Activated T-cell treated with anti-CD3 and anti-CD28 coated beads for 48 hours (primary cell): Measurements from ENCODE around the gene KIF5B.
"Not testable (repeated sequence)": the region's sequence is repeated elsewhere in the genome, so short reads cannot be mapped to it uniquely, and the experiment has no call there.

Experiments used
- DNase-seq: peaks from one replicate; pipeline ENCODE4 v3.0.0-alpha.2; 2020; ENCODE audit warnings: low read depth

Gene KIF5B

DNA sequence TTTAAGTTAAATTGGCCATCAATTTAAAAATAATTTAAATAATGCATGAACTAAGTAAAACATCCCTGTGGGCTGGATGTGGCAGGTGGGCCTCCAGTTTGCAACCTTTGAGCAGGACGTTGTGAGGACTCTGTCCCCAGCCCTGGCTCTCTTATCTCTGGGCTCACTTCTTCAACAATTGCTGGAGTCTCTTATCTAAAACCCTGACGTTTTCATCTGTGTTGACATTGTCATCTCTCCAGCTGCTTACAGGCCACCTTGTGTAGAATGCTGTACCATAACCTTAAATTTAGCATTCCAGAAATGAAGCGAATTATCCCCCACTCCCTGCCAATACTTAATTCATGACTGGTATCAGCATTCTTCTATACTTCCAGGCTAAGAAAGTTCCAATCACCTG lies 3.2 kb upstream of the KIF5B start:
- DNase-seq, result no peak

DNA sequence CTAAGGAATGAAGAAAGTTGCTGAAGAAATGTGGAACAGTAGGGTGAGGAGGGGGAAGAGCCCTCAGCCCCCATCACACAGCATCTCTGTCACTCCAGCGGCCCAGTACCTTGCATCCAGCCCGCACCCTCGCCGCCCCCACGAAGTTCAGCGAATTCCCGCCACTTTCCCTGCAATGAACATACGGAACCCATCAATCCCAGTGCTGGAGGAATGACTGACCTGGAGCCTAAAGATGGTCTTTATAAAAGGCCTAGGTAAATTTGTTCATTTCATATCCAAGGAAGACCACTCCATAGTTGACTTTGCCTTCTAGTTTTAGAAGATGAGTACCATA lies 779 bp upstream of the KIF5B start:
- no peak for DNase-seq

DNA sequence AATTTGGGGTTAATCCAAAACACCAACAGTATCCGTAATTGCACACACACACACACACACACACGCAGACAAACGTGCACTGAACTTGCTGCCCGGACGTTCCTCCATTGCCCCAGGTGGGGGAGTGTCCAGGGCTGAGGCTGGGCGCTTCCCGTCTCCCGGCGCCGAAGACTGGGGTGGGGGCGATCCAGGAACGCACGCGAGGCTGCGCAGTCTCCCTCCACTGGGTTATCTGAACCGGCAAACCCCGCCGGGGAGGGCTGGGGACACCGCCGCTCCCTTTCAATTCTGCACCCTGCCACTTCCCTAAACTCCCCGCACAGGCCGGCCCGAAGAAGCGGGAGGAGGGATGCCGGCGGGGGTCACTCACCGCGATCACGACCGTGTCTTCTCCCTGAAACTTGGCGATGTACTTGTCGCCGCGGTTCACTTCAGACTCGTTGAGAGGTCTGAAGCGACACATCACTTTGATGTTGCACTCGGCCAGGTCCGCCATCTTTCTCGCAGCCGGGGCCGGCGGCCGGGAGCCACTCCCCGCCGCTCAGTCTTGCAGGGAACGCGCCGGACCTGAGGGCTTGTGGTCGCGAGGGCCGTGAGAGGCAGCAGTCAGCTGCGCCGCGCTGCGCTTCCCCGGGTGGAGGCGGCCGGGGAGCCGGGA lies 618 bp downstream of the KIF5B start:
- DNase-seq, result peak; percentile 41

DNA sequence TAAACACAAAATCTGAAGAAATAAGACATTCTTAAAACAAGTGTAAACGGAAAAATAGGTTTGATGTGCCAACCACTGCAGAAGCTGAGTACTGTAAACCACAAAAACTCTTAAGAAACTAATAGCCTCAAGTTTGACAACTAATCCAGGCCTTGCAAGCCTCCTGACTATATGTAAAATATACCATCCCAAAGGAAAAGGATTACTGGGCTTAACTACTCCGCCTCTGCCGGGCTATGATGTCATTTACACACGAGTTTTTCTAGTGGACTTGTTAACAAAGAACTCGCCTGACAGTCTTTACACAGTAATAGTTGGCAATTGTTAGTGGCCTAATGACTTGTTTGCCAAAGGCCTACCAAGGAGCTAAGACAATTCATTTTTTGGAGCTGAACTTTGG lies 2.1 kb downstream of the KIF5B start:
- no peak for DNase-seq

DNA sequence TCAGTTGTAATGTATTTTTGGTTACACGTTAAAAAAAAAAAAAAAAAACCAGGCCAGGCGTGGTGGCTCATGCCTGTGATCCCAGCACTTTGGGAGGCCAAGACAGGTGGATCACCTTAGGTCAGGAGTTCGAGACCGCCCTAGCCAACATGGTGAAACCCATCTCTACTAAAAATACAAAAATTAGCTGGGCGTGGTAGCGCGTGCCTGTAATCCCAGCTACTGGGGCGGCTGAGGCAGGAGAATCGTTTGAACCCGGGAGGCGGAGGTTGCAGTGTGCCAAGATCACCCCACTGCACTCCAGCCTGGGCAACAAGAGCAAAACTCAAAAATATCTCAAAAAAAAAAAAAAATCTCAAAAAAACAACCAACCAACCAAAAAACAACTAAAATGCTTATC lies 2.8 kb downstream of the KIF5B start:
- DNase-seq, result not testable (repeated sequence)

DNA sequence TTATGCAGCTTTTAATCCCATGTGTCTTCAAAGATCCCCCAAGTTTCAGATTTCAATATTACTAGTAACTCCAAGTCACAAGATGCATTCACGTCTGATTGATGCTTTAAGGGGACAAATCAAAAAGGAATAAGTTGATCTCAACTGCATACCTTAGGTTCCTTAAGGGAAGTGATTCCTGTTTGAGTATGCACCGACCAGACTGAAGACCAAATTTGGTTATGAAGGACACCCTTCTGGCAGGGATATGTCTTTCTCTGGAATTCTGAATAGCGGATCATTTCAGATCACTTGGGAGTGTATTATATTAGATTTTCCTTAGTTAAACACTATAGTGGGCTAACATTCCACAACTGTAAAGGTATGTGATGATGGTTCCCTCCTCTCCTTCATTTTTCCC lies 4.3 kb downstream of the KIF5B start:
- DNase-seq, result no peak

DNA sequence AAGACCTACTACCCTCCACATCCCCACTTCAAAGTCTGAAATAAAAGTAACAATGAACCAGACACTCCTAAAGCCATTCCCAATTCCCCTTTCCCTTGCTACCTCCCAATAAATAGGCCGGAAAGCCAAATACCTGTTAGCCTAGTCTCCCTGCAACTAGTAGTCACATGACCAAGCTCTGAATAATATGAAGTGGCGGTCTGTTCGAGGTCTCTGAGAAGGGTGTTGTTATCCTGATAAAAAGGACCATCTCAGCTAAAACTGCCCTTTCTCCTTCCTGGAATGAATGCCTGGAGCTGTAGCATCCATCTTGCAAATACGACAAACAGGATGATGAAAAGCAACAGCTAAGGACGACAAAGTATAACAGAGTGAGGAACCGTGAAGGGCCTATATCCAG lies 6.0 kb downstream of the KIF5B start:
- no peak for DNase-seq

DNA sequence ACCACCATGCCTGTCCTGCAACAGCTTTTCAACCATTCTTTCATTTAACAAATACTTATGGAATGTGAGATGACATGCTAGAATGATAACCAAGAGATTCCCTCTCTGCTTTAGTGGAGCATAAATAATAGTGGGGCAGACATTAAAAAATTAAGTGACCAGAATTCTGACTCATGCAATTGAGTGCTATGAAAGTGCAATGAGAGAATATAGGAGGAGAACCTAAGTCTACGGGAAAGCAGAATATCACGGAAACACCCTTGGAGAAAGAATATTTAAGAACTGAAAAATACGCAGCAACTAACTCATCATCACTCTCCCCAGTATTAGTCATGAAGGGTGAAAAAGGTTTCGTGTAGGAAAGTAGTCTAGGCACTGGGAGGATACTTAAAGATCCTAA lies 7.1 kb downstream of the KIF5B start:
- no peak for DNase-seq

DNA sequence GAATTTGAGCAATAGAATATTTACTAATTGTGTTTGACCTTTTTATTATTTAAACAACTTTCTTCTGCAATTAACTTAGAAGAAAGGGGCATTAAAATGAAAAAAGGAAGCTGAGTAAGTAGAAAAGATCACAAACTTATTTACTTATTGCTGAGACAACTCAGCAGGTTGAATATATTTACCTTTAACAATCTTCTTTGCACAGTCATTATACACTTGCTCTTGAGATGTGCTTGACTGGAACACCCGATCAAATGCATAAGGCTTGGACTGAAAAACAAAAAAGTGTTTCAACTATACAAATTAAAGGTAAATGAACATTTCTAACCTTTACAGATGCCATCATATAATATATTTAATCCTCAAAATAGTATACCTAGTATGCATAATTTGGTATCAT lies 7.9 kb downstream of the KIF5B start:
- no peak for DNase-seq

DNA sequence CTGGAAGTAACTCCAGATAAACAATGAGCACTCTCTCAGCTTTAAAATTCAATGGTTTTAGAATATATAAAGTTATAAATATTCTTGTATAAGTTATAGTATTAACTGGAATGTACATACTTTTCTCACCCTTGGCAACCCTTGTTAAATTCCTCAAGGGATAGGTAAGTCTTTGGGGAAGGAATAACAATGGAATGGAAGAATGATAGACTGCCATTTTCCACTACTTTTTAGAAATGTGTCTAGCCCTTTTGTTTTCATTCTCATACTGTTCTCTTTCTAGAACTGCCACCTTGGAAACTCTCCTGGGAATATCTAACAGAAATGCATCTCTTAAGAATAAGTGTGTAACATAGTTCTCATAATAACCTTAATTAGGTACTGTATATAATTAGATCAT lies 8.3 kb downstream of the KIF5B start:
- no peak for DNase-seq

DNA sequence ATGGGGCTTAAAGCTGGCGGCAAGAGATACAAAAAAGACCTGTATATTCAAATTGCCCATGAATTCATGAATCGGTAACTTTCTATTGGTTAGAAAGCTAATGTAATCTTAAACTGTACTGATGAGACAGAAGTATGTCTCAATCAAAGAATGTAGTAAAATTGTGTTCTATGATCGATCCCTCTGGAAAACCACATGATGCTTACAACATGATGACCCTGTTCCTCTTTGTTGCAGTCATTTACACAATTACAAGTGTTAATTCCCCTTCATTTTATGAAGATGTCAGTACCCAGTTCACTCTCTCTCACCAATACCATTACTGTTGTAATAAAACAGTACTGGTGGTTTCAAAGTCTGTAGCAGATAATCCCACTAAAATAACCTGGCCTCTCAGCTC lies 10.1 kb downstream of the KIF5B start:
- DNase-seq, result no peak

DNA sequence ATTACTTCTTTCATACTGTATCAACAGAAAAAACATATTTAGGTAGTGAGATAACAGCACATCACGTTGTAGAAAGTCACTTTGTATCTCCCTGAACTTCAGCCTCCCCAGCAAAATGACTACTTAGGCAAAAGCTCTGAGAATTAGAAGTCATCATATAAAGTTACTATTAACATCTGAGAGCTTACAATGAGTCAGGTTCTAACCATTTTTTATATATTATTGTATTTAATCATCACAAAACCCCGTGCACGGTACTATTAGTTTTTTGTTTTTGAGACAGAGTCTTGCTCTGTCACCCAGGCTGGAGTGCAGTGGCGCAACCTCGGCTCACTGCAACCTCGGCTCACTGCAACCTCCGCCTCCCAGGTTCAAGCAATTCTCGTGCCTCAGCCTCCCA lies 13.5 kb downstream of the KIF5B start:
- DNase-seq, result not testable (repeated sequence)

DNA sequence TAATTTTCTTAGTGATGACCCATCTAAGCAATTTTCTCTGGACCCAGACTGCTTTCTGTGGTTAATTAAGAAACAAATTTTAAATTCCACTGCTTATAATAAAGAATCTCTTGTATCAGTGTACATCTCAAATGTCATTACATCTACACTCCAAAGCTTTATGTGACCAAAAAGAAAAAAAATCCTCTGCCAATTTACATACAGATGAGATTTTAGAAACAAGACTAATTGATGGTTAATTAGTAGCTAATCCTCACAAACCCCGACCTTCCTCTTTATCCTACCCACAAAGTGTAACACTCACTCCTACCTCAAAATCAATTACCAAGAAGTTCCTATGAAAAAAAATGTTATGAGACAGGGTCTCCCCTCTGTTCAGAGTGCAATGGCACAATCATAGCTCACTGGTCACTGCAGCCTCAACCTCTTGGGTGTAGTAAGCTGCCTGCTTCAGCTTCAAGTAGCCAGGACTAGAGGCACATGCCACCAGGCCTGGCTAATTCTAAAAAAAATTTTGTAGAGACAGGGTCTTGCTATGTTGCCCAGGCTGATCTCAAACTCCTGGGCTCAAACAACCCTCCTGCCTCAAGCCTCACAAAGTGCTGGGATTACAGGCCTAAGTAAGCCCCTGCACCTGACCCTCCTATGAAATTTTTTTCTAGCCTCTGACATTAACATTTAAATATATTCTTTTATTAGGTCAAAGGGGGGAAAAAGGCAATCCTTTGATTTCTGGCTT lies 14.8 kb downstream of the KIF5B start:
- DNase-seq, result no peak

DNA sequence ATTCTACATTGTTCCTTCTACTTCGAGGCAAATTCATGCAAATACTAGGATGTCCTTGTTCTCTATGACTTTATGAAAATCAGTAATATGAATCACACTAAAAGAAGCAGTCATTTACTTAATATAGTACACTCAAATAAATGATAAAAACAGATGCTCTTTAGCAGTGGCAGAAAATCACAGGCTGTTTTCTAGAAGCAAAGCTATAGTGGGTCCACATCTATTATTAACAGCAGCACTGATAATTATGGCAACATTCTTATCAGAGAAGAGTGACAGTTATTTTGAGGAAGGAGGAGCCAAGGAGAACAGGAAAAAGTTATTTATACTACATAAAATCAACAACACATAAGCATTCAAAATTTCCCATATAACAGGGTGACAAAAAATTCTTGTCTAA lies 16.5 kb downstream of the KIF5B start:
- DNase-seq, result no peak

DNA sequence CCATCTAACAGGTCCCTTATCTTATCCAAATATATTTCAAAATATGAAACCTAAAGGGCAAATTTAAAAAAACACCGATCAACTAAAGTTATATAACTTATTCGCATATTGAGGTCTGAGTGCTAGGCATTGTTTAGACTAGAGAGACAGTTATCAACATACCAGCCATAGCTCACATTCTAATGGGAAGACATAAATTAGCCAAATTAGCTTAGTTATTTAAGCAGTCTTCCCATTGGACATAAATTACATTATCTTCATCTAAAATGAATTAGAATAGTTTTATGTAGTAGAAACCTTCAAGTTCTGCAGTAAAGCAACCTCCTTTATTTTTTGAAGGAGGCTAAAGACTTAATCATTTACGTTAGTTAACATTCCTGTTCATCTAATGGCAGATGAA lies 17.4 kb downstream of the KIF5B start:
- DNase-seq, result no peak

DNA sequence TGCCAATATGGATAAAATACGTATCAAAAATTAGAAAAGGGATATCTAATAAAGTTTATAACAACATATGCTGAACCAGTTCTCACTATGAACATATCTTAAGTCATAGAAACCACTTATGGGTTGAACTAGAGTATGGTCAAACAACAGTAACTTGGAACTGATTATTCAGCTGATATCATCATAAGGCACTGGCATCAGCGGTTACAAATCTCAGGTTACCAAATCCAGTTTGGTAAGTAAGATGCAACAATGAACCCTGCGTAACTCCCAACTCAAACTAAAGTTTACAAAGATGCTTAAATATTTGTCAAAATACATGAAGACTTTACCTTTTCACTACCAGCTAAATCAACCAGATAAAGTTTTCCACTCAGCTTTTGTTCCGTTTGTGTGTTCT lies 19.3 kb downstream of the KIF5B start:
- no peak for DNase-seq

DNA sequence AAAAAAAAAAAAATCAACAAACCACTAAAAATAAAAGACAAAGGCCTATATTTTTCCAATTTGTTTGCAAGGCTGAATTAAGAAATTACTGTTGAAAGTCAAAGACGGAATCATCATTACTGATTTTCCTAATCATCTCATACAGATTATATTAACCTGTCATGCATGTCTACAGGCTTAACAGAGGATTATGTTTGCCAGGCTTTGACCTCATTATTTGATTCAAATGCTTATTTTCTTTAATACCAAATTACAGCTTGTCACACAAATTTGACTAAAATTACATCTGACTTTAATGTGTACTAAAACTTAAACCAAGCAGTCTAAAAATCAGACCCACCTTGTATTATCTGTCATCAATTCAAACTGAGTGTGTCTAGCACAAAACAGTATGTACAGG lies 21.2 kb downstream of the KIF5B start:
- DNase-seq, result no peak

DNA sequence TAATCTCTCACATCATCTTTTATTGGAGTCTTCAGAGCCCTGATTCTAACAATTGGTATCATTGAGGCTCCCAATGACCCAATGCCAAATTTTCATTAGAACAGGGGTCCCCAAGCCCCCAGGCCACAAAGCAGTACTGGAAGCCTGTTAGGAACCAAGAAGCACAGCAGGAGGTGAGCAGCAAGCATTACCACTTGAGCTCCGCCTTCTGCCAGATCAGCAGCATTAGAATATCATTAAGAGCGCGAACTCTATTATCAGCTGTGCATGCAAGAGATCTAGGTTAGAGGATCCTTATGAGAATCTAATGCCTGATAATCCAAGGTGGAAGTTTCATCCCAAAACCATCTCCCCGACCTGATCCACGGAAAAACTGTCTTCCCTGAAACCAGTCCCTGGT lies 23.1 kb downstream of the KIF5B start:
- DNase-seq, result no peak

DNA sequence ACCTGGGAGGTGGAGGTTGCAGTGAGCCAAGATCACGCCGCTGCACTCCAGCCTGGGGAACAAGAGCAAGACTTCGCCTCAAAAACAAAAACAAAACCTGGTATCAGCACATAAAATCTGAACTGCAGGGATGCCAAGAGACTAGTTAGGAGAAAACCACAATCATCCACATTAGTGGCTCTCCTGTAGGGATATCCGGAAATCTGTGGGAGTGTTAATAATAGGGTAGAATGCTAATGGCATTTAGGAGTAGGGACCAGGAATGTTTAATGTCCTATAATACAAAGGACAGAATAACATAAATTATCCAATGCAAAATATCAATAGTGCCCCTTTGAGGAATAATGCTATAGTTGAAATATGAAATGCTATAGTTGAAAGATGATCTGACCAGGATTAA lies 24.3 kb downstream of the KIF5B start:
- no peak for DNase-seq

DNA sequence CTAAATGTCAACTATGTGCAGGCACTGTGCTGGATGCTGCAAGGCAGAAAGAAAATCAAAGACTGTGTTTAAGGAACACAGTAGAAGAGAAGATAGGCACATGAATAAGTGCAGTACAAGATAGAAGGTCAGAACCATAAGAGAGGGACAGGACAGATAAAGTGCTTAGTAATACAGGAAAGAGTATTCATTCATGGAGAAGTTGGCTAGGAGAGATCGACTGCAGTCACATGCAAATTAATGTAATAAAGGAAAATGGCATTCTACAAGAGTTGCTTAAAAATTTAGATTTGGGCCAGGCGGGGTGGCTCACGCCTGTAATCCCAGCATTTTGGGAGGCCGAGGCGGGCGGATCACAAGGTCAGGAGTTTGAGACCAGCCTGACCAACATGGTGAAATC lies 24.8 kb downstream of the KIF5B start:
- no peak for DNase-seq

DNA sequence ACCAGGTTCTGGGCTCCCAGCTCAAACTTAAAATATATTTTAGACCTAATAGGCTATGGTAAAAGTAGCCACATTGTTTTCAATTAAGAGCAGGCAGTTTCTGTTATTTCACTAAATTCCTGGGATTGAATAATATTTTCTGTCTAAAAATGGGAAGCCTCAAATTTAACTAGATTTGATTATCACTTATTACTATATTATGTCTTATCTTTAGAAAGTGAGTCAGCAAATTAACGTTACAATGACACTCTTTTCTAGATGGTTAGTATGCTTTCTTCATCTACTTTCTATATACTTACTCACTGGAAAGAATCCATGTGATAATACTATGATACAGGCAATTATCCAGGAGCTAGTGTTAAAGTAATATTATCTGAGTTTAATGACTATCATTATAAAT lies 27.5 kb downstream of the KIF5B start:
- DNase-seq, result no peak

DNA sequence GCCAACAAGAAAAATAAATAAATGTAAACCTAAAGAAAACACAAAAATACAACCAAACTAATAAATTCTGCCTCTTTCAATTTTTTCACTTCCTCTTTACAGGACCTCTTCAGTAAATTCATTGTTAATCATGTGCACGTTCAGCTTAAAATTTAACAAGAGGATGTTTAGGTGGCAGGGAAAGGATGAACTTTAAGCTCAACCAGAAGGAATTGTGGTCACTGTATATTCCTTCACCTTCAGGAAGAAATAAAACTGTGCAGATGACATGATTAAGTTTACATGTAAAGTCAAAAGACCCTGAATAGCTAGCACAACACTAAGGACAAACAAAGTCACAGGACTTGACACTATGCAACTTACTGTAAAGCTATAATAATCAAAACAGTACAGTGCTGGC lies 33.0 kb downstream of the KIF5B start:
- DNase-seq, result no peak

DNA sequence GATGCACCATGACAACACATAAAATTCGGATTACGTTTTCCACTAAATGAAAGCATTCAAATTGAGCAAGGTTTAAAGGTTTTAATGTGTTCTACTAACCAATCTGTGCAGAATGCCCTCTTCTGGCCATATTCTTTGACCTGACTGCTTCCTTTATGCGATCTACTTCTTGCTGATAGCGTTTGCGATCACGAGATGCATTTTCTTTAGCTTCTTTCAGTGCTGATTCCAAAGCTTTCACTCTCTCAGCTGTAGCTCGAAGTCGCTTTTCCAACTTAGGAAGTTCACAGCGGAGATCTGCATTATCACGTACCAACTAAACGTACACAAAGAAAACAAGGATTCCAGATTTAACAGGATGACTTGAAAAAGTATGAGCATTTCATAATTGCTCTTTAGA lies 39.2 kb downstream of the KIF5B start:
- no peak for DNase-seq

DNA sequence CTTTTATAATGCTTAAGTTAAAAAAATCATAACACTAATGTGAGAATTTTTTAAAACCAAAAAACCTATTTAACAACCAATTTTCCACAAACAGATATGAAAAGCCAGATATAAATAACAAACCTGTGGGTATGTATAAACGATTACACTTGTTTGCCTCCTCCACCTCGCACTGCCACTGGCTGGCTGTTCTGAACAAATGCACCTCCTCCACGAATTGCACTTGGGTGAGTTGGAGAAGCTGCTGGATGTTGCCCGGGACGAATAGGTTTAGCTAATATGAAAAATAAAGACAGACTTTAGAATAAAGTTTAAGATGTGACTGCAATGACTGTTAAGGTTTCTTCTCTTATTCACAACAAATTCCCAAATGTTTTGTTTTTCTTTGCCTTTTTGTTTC lies 40.8 kb downstream of the KIF5B start:
- no peak for DNase-seq
